ENCODE results near the gene SAP30BP.

Gene SAP30BP

GRCh38 chr17:75725504-75725903, 58.4 kb downstream of the SAP30BP start:
- H3K27me3 Mint-ChIP-seq = no peaks in the 10 kb centered on the region
- H3K36me3 Mint-ChIP-seq = no peaks in the 10 kb centered on the region
- peaks cover 2% of the 10 kb centered on the region for H3K4me1 Mint-ChIP-seq
- H3K27ac Mint-ChIP-seq = no peak overlapping the region
- H3K9me3 Mint-ChIP-seq = no peaks in the 10 kb centered on the region
- no peak overlapping the region for H3K4me3 Mint-ChIP-seq

- Mint-ChIP-seq H3K4me1 (no peaks in the 10 kb centered on the region), H3K27ac (no peak overlapping the region), H3K36me3 (no peaks in the 10 kb centered on the region), H3K27me3 (no peaks in the 10 kb centered on the region), H3K4me3 (no peak overlapping the region), H3K9me3 (no peaks in the 10 kb centered on the region)
These were observed 60.3 kb downstream of the SAP30BP start for GRCh38 chr17:75727391-75727790.

- Mint-ChIP-seq H3K36me3 (no peaks in the 10 kb centered on the region), H3K4me1 (no peaks in the 10 kb centered on the region), H3K27ac (no peak overlapping the region), H3K9me3 (no peaks in the 10 kb centered on the region), H3K4me3 (no peak overlapping the region), H3K27me3 (no peaks in the 10 kb centered on the region)
These were observed 62.2 kb downstream of the SAP30BP start for GRCh38 chr17:75729351-75729750.

- no peak overlapping the region for H3K27ac Mint-ChIP-seq
- H3K9me3 Mint-ChIP-seq = no peaks in the 10 kb centered on the region
- no peaks in the 10 kb centered on the region for H3K27me3 Mint-ChIP-seq
- H3K4me3 Mint-ChIP-seq = no peak overlapping the region
- H3K36me3 Mint-ChIP-seq = no peaks in the 10 kb centered on the region
- peaks cover 4% of the 10 kb centered on the region for H3K4me1 Mint-ChIP-seq
These were observed 62.9 kb downstream of the SAP30BP start for GRCh38 chr17:75730065-75730464.

GRCh38 chr17:75731086-75731715, 64.1 kb downstream of the SAP30BP start:
- Mint-ChIP-seq H3K27ac (no peak overlapping the region), H3K4me3 (no peak overlapping the region), H3K36me3 (no peaks in the 10 kb centered on the region), H3K4me1 (peaks cover 4% of the 10 kb centered on the region), H3K9me3 (no peaks in the 10 kb centered on the region), H3K27me3 (no peaks in the 10 kb centered on the region)

GRCh38 chr17:75731716-75732498, 64.8 kb downstream of the SAP30BP start:
- Mint-ChIP-seq H3K27ac (no peak overlapping the region), H3K9me3 (no peaks in the 10 kb centered on the region), H3K4me1 (peaks cover 4% of the 10 kb centered on the region), H3K4me3 (no peak overlapping the region), H3K27me3 (no peaks in the 10 kb centered on the region), H3K36me3 (no peaks in the 10 kb centered on the region)

- Mint-ChIP-seq H3K9me3 (no peaks in the 10 kb centered on the region), H3K4me1 (peaks cover 4% of the 10 kb centered on the region), H3K36me3 (no peaks in the 10 kb centered on the region), H3K4me3 (no peak overlapping the region), H3K27ac (no peak overlapping the region), H3K27me3 (no peaks in the 10 kb centered on the region)
These were observed 66.3 kb downstream of the SAP30BP start for GRCh38 chr17:75733471-75733870.

GRCh38 chr17:75734674-75735294, 67.6 kb downstream of the SAP30BP start:
- Mint-ChIP-seq H3K27ac (no peak overlapping the region), H3K36me3 (no peaks in the 10 kb centered on the region), H3K9me3 (no peaks in the 10 kb centered on the region), H3K27me3 (no peaks in the 10 kb centered on the region), H3K4me1 (peaks cover 4% of the 10 kb centered on the region), H3K4me3 (no peak overlapping the region)

- H3K27ac Mint-ChIP-seq = no peak overlapping the region
- H3K36me3 Mint-ChIP-seq = no peaks in the 10 kb centered on the region
- H3K9me3 Mint-ChIP-seq = no peaks in the 10 kb centered on the region
- H3K4me3 Mint-ChIP-seq = no peak overlapping the region
- H3K4me1 Mint-ChIP-seq = peaks cover 4% of the 10 kb centered on the region
- no peaks in the 10 kb centered on the region for H3K27me3 Mint-ChIP-seq
These were observed 69.2 kb downstream of the SAP30BP start for GRCh38 chr17:75736173-75736835.

- Mint-ChIP-seq H3K27me3 (no peaks in the 10 kb centered on the region), H3K4me1 (peaks cover 4% of the 10 kb centered on the region), H3K9me3 (no peaks in the 10 kb centered on the region), H3K27ac (no peak overlapping the region), H3K4me3 (no peak overlapping the region), H3K36me3 (no peaks in the 10 kb centered on the region)
These were observed 70.2 kb downstream of the SAP30BP start for GRCh38 chr17:75737133-75737962.

GRCh38 chr17:75738218-75738802, 71.2 kb downstream of the SAP30BP start:
- Mint-ChIP-seq H3K27me3 (no peaks in the 10 kb centered on the region), H3K4me1 (peaks cover 4% of the 10 kb centered on the region), H3K9me3 (no peaks in the 10 kb centered on the region), H3K4me3 (no peak overlapping the region), H3K36me3 (no peaks in the 10 kb centered on the region), H3K27ac (no peak overlapping the region)

GRCh38 chr17:75739174-75739573, 72.0 kb downstream of the SAP30BP start:
- Mint-ChIP-seq H3K9me3 (no peaks in the 10 kb centered on the region), H3K27me3 (no peaks in the 10 kb centered on the region), H3K4me3 (no peak overlapping the region), H3K27ac (no peak overlapping the region), H3K4me1 (peaks cover 4% of the 10 kb centered on the region), H3K36me3 (no peaks in the 10 kb centered on the region)

- no peaks in the 10 kb centered on the region for H3K27me3 Mint-ChIP-seq
- H3K4me1 Mint-ChIP-seq = no peaks in the 10 kb centered on the region
- H3K36me3 Mint-ChIP-seq = no peaks in the 10 kb centered on the region
- no peaks in the 10 kb centered on the region for H3K9me3 Mint-ChIP-seq
- no peak overlapping the region for H3K4me3 Mint-ChIP-seq
- no peak overlapping the region for H3K27ac Mint-ChIP-seq
These were observed 72.7 kb downstream of the SAP30BP start for GRCh38 chr17:75739801-75740200.

GRCh38 chr17:75740215-75740614, 73.1 kb downstream of the SAP30BP start:
- no peak overlapping the region for H3K4me3 Mint-ChIP-seq
- no peaks in the 10 kb centered on the region for H3K4me1 Mint-ChIP-seq
- no peaks in the 10 kb centered on the region for H3K36me3 Mint-ChIP-seq
- H3K27me3 Mint-ChIP-seq = no peaks in the 10 kb centered on the region
- no peak overlapping the region for H3K27ac Mint-ChIP-seq
- no peaks in the 10 kb centered on the region for H3K9me3 Mint-ChIP-seq

GRCh38 chr17:75740631-75741077, 73.5 kb downstream of the SAP30BP start:
- H3K27ac Mint-ChIP-seq = no peak overlapping the region
- H3K9me3 Mint-ChIP-seq = no peaks in the 10 kb centered on the region
- no peaks in the 10 kb centered on the region for H3K4me1 Mint-ChIP-seq
- no peak overlapping the region for H3K4me3 Mint-ChIP-seq
- H3K27me3 Mint-ChIP-seq = no peaks in the 10 kb centered on the region
- H3K36me3 Mint-ChIP-seq = no peaks in the 10 kb centered on the region
